Astrocyte of the cerebellum (primary cell): ENCODE data around the gene AMBRA1.
A peak's percentile ranks its signal among the peaks of the same experiment; 100 is the strongest.
"Not testable (repeated sequence)": the region's sequence is repeated elsewhere in the genome, so short reads cannot be mapped to it uniquely, and the experiment has no call there.

Experiments
- DNase-seq: peaks from one replicate; pipeline ENCODE4 v3.0.0-alpha.2; 2011; ENCODE audit warnings: low read depth
- H3K4me3 ChIP-seq: 2 replicates; pipeline ENCODE4 v1.5.1; 2011; ENCODE audit warnings: mild to moderate bottlenecking, low read depth, low read length, moderate library complexity
- in situ Hi-C: cut with HindIII; loops from 2 replicates; pipeline ENCODE4 v1.10.0; 2017; ENCODE audit warnings: low sequenced_read_pairs
- TF ChIP-seq, protein P1 (sequence below): IDR thresholded peaks from 2 replicates; pipeline ENCODE4 v1.5.1; 2012; ENCODE audit warnings: low read length, low read depth, moderate library complexity, mild to moderate bottlenecking; ENCODE audit errors: missing control alignments

Gene AMBRA1

DNA sequence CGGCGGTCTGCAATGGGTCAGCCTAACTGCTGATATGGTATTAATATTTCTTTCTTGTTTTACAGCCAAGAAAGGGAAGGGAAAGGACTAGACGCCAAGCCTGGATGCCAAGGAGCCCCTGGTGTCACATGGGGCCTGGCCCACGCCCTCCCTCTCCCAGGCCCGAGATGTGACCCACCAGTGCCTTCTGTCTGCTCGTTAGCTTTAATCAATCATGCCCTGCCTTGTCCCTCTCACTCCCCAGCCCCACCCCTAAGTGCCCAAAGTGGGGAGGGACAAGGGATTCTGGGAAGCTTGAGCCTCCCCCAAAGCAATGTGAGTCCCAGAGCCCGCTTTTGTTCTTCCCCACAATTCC lies 210.4 kb downstream of the AMBRA1 start:
- in situ Hi-C loops = no loop called here
- no peak overlapping the region for H3K4me3 ChIP-seq
- no peak for DNase-seq
- TF ChIP-seq, protein P1, sequence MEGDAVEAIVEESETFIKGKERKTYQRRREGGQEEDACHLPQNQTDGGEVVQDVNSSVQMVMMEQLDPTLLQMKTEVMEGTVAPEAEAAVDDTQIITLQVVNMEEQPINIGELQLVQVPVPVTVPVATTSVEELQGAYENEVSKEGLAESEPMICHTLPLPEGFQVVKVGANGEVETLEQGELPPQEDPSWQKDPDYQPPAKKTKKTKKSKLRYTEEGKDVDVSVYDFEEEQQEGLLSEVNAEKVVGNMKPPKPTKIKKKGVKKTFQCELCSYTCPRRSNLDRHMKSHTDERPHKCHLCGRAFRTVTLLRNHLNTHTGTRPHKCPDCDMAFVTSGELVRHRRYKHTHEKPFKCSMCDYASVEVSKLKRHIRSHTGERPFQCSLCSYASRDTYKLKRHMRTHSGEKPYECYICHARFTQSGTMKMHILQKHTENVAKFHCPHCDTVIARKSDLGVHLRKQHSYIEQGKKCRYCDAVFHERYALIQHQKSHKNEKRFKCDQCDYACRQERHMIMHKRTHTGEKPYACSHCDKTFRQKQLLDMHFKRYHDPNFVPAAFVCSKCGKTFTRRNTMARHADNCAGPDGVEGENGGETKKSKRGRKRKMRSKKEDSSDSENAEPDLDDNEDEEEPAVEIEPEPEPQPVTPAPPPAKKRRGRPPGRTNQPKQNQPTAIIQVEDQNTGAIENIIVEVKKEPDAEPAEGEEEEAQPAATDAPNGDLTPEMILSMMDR = no peak

- no peak for DNase-seq
These were observed 211.0 kb downstream of the AMBRA1 start for GRCh38 chr11:46382646-46383403.

DNA sequence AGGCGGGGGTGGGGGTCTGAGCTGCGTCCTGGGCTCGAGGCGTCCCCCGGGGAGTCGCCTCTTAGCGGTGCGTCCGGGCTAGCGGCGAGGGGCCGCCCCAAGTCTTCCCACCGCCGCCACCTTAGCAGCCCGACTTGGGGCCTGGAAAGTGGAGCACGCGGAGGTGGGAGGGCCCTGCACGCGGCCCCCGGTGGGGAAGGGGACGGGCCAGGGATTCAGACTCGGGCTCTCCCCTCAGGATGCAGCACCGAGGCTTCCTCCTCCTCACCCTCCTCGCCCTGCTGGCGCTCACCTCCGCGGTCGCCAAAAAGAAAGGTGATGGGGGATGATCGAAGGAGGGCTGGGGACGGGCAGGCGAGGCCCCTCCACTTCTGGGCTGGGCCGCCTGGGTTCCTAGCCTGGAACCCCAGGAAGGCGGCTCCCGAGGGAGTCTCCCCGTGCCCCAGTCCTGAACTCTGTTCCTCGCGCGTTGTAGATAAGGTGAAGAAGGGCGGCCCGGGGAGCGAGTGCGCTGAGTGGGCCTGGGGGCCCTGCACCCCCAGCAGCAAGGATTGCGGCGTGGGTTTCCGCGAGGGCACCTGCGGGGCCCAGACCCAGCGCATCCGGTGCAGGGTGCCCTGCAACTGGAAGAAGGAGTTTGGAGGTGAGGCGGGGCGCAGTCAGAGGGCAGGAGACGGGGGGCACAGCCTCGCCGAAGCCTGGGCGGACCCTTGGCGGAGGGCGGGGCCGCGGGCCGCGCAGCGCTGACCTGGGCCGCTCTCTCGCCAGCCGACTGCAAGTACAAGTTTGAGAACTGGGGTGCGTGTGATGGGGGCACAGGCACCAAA lies 211.8 kb downstream of the AMBRA1 start:
- TF ChIP-seq, protein P1 = no peak
- in situ Hi-C loops = no loop called here
- peak overlapping the region; percentile 60 for H3K4me3 ChIP-seq
- no peak for DNase-seq

More at GRCh38 chr11:46382646-46383403, 211.0 kb downstream of the AMBRA1 start:
- peak overlapping the region; percentile 60 for H3K4me3 ChIP-seq
- TF ChIP-seq, protein P1 = peak; percentile 66
- in situ Hi-C loops = no loop called here

DNA sequence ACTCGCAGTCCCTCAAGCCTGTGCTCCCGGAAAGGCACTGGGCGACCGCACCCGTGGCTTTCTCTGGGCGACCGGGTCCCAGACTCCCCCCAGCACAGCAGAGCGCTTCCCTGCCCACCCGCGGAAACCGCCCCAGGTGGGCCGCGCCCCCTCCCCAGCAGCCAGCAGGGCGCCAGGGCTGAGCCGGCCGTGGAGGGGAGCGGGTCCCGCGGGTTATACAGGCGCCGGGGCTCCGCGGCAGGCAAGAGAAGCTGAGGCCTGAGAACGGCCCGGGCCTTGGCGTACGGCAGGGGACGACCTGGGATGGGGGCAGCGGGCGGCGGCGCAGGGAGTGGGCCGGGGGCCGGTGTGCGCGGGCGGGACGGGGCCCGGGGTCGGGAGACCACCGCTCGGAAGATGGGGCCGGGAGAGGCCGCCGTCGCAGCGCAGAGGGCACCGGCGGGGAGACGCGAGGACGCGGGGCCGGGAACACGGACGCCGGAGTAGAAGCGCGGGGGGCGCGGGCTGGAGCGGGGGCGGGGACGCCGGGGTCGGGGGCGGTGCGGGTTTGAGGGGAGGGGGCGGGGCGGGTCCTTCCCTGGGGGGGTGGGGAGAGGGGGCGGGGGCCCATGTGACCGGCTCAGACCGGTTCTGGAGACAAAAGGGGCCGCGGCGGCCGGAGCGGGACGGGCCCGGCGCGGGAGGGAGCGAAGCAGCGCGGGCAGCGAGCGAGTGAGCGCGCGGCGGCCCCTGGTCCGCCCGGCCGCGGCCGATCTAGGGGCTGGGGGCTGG lies 212.6 kb downstream of the AMBRA1 start, which contains the start of gene MDK:
Gene MDK (plus strand): TSS at position 622 of the 771 bp plus-strand sequence. CDS start 389 bp downstream, outside the sequence.
- no peak for DNase-seq
- TF ChIP-seq, protein P1 = no peak
- in situ Hi-C loops = no loop called here
- peak within 1 kb of the TSS; percentile 60 for H3K4me3 ChIP-seq

DNA sequence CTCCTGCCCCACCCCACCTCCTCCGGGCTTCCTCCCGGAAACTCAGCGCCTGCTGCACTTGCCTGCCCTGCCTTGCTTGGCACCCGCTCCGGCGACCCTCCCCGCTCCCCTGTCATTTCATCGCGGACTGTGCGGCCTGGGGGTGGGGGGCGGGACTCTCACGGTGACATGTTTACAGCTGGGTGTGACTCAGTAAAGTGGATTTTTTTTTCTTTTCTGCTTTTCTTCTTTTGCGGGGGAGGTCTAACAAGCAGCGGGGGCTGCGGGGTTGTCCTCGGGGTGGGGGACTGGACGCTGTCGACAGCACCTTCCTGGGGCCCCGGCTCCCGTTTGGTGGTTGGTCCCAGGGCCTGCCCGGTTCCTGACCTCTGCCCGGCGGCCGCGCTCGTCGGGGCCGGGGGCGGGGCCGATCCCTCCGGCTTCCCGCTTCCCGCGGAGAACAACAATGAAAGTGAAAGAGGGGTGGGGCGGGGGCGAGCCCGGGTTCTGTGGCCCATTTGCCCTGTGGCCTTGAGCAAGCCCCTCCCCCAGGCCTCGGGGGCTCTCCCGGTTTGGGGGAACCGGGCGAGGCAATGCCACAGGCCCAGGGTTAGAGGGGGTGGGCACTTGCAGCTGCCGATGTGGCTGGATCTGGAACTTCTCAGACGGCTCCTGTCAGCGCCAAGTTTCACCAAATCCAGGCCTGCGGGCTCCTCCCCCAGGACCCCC lies 213.3 kb downstream of the AMBRA1 start:
- DNase-seq = no peak
- in situ Hi-C loops = no loop called here
- TF ChIP-seq, protein P1 = no peak
- H3K4me3 ChIP-seq = peak overlapping the region; percentile 39

GRCh38 chr11:46379482-46380293 lies 214.1 kb downstream of the AMBRA1 start:
- in situ Hi-C loops = loop anchor here (5.0 kb wide), 1 partner anchor 93 kb away; no protein-coding TSS in a partner anchor
- H3K4me3 ChIP-seq, DNase-seq: not testable (repeated sequence)
